Activated CD4-positive, alpha-beta T cell treated with anti-CD3 and anti-CD28 coated beads for 4 hours (primary cell): ENCODE measurements around the gene STARD13.
"Not testable (repeated sequence)": the region's sequence is repeated elsewhere in the genome, so short reads cannot be mapped to it uniquely, and the experiment has no call there.

Source experiments
- DNase-seq, 2 donors: peaks; one replicate each; pipeline ENCODE4 v3.0.0-alpha.2; 2020

The STARD13 gene

DNA sequence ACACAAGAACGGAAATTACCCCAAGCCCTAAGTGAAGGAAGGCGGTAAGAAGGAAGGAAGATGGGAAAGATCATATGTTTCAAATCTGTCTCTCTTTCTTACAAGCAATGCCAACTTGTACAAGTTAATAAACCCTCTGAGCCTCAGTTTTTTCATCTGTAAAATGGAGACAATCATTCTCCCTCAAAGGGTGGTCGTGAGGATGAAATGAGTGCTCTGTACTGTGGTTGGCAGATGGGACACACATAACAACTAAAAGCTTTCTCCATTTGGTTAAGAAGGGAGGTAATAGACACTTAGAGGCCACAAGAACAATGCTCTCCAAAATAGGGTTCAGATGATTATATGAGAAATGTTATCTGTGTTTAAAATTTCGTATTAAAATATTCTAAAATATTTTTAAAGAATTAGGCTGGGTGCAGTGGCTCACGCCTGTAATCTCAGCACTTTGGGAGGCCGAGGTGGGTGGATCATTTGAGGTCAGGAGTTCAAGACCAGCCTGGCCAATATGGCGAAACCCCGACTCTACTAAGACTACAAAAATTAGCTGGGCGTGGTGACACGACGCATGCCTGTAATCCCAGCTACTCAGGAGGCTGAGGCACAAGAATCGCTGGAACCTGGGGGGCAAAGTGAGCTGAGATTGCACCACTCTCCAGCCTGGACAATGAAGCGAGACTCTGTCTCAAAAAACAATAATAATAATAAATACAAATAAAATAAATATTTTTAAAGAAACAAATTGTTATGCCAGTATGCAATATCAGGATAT lies 89.7 kb downstream of the STARD13 start:
- no peak for DNase-seq

DNA sequence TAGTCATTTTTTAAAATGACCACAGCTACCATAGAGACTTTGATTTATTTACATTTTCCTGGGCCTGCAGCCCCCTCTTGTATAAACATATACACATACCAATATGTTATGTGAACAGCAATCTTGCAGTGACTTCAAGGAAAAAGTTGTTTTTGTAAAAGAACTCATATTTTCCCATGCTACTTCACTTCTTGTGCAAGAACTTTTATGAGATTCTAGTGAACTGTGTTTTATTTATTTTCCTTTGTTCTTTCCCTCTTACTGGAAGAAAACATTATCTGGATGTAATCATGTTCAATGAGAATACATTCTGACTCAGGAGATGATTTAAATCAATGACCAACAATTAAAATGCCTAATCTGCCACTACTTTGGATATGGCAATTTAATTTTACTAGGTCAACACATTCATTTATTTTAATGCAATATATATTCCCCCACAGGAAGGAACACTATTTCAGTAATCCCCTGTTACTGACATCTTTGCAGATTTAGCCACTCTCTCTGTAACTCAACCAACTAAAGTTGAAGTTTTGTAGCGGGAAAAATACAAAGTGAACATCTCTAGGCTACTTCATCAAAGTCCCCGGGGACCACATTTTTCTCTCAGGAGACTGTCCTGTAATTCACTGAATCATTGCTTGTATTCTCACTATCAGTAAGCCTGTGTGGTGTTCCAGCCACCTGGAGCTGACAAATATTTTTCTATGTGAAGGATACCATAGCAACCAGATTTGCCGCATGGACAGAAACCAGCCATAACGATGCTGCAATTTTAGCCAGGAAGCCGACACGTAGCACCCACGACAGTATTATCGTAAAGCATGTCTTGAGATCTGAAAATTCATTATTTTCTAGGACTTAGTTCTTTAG lies 90.5 kb downstream of the STARD13 start:
- no peak for DNase-seq

DNA sequence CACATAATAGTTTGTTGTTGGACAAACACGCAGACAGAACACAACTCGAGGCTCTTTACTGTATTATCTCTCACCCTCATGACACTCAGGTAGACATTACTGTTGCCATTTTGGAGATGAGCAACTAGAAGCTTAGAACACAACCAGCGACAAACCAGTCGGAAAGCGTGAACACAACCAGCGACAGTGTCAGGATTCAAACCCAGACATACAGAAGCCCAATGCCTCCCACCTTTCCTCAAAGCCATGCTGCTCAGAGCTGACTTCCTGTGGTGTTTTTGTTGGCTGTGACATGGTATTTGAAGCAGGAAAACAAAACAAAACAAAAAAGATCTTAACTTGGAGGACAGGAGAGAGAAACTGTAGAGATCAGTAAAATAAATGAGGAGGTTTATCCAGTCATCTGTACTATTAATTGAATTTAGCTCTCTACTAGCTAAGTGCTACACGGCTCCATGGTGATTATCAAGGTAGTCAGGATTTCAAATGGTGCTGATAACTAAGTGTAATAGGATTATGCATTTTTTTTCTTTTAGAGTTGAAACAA lies 92.1 kb downstream of the STARD13 start:
- no peak for DNase-seq

DNA sequence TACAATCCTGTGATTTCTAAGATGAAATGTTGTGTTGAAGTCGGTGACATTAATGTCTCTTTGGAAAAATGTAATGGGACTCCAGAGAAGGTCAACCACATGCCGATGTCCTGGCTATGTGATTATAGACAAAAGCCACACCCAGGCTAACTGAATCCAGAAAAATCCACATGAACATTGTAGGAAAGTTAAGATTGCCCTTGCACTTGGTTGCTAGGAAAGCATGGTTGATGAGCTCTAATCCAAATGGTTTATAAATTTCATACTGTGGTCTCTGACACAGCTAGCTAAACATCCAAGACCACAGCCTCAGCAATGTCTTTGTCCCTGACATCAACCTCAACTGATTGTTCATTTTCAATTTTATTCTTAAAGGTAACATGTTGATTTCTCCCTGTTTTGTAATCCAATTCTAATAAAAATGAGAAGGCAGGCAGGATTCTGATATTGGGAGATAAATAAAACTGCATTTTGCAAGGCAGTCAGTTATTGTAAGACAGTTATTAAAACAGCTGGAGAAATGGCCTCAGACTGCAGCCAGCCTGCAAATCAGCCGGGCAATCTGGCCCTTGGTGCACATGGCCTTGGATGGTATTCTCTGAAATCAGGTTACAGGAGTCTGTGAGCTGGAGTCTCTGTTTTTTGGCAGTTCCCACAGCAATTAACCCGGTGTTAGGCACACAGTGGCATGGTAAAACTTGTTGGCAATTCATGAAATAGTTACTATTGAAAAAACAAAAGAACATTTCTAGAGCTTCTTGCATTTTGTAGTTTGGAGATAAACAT lies 93.9 kb downstream of the STARD13 start:
- DNase-seq = no peak

DNA sequence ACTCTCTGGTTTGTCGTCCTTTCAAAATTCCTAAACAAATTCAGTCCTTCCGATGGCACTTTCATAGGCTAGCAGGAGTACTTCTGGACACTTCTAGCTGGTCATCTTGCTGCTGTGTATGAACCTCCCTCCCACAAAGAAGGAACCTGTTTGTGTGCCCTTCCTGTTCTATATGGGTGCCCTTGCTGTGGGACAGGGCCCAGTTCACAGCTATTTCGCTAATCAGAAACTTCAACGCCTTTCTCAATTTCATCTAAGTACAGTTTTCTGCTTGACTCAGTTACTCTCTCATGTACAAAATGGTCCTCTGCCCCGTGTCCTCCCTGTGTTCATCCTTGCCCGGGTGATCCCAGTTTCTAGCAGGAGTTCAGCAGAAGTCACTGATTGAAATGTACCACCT lies 96.1 kb downstream of the STARD13 start:
- no peak for DNase-seq

DNA sequence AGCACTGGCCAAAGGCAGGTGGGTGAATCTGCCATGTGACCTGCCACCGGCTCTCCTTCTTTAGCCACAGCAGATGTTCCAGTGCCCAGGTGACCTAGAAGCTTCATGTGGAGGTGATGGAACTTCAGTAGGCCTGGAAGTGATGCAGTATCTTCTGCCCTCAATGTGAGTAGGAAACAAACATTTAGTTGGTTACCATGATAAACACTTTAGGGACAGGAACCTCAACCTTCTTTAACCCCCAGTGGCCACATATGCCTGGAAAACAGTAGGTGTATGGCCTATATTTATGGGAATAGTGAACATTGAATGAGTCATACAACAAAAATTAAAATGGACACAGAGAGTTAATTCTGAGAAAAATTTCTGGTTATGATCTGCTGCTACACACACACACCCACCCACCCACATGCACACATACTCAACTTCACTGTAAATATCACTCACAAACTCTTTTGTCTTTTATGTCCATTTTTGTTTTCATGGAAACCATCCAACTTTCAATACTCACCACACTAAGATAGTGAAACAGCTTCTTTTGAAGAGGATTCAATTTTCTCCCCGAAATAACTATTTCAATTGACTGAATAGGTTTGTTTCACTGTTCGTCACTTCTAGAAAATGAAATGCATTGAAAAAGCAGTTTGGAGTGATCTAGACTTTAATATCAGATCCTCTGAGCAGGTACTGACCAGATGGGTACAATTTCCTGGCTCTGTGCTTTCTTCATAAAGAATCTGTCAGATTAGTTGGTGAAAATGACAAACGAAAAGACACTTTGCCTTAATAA lies 97.3 kb downstream of the STARD13 start:
- no peak for DNase-seq

DNA sequence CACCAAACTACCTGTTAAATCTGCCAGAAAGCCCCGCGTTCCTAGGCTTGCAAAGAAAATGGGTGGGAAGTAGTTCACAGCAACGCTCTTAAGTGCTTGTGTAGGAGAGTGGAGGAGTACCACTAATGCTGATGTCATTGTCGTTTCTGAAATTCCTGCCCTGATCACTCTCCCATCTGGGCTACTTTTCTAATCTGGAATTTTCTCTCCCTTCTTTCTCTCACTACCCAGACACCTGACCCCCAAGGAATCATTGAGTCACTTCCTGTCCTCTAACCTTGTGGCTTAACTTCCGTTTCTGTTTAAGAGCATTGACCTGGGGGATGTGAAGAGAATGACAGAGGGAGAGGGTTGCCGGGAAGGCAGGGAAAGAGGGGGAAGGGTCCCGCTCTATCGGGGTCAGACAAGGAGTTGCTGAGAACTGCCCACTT lies 98.7 kb downstream of the STARD13 start:
- DNase-seq = no peak

DNA sequence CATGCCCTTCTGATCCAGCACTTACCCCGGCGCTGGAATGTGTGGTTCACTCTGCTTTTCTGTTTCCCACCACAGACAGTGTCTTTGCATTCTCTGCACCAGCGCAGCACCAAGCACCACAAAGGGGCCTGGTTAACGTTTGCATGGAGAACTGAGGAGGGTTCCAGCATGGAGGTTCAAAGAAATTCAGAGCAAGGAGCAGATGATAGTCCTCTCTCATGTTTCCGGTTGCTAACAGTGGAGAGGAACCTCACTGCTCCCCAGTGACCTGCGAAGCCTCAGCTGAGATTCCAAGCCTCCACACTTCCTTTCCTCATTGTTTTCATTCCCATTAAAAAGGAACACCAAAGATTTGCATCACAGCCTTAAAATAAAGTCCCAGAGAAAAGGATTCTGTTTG lies 99.7 kb downstream of the STARD13 start:
- DNase-seq = no peak

DNA sequence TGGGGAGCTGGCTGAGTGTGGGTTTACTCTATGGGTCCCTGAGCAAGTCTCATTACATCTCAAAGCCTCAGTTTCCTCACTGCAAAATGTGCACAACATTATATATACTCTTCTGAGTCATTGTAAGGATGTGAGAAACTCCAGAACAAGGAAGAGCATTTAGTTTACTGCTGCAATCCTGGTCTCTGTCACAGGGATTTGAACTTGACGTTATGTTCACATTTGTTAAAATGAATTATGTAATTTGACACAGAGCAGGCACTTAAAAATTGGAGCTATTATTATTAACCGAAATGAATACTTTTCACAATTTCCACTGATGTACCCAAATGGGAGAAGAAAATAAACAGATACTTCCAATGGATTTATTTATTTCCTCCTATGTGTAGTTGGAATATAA lies 101.0 kb downstream of the STARD13 start:
- no peak for DNase-seq

DNA sequence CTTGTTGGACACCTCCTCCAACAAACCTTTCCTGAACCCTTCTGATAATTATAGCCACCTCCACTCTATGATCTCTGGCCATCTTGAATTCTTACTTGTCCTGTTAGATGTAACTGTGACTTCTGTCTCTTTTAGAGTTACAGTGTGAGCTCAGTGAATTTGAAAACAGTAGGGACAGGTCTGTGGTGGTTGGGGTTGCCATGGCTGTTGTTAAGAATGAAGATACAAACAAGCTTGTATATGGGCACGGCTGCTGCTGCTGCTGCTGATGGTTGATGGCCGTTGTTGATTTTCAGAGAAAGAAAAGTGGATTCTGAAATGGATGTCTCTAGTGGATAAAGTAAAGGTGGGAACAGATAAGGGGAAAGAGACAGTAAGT lies 101.5 kb downstream of the STARD13 start:
- DNase-seq = no peak

DNA sequence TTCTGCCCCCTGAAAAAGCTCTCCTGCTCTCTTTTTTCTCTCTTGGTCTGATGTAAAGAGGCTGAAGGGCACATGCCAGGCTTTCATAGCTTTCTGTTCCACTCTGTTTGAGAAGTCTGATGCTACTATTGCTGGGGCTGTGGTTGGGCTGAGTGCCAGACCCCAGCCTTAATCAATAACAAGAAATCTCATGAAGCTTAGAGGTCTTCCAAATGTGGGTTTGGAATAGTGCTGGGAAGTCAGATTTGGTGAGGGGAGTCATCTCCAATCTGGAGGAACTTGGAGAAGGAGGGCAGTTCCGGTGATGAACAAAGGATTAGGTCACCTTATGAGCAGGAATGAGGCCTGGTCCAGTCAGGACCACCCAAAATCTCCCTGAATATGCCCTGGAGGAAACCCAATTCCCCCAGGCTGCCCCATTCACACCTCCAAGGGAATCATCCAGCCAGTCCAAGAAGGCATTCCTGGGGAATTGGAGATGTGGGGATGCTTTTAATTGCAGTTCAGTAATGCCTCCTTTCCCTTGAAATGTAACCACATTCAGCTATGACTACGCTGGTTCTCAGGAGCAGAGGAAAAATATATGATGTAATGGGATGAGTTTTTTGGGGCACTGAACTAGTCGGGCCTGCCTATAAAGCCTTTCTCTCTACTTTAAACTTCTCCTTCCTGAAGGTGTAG lies 102.0 kb downstream of the STARD13 start:
- DNase-seq = no peak

DNA sequence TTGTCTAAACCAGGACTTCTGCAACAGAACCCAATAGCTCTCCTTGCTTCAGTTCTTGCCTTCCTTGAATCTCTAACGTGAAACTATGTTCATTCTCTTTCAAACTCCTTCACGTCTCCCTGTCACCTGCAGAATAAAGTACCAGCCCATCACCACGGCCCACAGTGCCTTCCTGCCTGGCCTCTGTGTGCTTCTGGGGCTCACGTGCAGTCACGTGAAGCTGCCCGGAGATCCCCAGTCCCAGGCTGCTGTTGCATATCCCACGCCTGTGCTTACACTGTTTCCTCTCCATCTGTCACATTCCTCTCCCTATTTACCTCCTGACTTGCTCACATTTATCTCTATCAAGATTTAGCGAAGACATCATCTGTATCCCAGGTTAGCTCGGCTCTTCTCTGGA lies 102.8 kb downstream of the STARD13 start:
- no peak for DNase-seq

DNA sequence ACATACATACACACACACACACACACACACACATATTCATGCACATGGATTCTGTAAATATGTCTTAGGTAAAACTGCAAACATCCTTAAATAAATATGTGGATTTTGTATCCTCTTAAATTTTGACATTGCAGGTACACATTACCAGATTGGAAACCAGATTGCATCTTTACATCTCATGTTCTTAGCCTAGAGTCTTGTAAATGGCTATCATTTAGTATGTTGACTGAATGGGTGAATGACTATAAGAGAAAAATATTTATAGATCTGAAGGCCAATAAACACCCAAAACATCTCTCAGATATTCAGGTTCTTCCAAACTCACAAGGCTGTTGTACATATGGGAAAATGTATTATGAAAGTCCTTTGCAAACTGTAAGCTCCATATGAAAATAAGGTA lies 104.3 kb downstream of the STARD13 start:
- DNase-seq = no peak

DNA sequence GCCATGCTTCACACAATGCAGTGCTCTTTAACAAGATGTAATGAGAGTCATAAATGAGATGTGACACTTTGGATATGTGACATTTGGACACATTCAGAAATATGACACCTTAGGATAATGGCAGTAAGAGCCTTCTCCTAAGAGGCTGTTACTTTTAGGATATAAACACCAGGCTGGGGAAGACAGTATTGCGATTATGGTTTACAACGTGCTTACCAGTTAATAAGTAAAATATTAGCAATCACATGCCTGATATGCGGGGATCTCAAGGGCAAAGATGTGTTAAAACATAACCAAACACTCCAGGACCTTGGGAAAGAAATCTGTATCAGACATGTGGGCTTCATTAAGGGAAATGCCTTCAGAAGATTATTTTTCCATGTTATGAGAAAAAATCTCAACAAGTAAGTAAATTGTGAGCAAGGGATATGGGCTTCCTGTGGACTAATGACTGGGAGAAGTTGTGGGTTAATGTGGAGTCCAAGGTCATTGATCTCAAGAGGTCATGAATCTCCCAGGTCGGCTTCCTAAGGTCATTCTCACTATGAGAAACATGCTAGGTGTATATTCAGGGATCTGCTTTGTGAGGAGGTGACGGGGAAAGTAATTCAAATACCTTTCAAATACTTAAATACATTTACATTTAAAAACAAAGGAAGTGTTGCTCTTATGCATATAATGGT lies 105.3 kb downstream of the STARD13 start:
- DNase-seq = no peak

DNA sequence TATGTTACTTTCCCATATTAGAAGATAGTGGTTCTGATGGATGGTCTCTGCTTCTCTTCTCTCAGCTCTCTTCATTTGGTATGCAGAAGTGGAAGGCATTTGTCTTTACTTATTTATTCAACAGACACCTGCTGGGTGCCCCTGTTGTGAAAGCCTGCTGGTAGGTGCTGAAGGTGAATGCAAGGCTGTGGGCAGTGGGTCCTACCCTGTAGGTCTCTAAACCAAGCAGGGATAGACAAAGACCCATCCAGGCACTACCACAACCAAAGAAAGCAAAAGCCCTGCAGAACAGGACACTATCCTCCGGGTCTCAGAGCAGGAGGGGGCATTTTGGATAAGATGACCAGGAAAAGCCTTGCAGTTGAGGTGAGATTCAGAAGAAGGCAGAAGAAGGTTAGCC lies 106.1 kb downstream of the STARD13 start:
- DNase-seq = no peak

DNA sequence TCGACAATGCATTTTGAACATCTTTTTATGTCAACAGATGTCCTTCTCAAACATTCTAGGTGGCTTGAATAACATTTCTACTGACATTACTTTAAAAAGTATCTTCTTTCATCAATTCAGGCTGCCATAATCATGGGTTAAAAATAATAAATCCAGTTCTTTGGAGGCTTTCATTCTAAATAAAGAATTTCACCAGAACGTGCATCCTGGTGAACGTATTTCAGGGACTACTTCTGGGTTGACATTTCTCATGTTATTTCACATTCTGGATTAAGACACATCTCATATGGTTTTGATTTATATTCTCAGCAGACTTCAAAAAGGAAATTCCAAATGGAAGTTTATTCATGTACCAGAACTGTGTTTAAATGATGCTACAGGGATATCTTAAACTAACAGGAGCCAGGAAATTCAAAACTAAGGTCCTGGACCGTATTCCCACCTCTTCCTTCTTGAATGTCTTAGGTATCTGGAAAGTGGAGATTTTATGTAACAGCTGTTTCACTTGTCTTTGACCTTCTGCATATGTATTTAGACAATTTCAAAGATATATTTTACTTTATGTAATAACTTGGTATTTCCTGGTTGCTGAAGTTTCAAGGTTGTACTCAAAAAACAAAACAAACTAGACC lies 107.2 kb downstream of the STARD13 start:
- no peak for DNase-seq

DNA sequence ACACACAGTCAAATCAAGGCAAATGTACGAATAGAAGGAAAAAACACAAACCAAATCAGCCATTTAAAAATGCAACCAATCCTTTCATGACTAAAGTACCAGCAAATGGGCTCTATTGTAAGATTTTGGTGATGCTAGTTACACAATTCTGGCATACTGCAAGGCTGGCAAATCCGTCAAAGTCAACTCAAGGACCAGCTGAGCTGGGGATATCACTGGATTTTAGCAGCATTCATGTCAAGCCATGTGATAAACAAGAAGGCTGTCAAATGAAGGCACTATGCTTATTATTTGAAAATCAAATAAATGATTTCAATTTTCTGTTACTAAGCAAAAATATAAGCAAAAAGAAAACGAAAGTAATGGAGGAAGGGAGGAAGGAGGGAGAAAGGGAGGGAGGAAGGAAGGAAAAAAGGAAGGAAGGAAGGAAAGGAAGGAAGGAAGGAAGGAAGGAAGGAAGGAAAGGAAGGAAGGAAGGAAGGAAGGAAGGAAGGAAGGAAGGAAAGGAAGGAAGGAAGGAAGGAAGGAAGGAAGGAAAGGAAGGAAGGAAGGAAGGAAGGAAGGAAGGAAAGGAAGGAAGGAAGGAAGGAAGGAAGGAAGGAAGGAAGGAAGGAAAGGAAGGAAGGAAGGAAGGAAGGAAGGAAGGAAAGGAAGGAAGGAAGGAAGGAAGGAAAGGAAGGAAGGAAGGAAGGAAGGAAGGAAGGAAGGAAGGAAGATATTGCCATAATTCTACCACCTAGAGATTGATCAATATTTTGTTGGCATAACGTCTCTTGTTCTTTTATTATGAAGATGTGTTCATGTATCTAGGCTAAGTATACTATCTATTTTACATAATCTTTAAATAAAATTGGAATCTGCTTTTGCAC lies 108.0 kb downstream of the STARD13 start:
- not testable (repeated sequence) for DNase-seq

DNA sequence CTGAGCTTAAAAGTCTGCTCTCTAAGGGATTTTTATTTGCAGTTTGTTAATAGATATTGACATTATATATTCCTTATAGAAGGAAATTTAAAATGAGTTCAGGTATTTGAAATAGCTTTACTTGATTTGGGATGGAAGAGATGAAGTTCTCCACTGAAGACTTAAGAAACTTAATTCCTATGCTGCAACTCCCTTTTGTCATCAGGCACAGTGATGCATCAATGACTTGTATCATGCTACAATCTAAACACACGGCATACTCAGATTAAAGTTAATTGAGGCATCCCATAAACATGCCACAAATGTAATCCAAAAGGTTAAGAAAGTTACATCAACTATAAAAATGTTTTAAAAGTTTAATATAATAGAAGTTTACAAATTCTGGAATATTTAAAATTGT lies 109.0 kb downstream of the STARD13 start:
- no peak for DNase-seq

DNA sequence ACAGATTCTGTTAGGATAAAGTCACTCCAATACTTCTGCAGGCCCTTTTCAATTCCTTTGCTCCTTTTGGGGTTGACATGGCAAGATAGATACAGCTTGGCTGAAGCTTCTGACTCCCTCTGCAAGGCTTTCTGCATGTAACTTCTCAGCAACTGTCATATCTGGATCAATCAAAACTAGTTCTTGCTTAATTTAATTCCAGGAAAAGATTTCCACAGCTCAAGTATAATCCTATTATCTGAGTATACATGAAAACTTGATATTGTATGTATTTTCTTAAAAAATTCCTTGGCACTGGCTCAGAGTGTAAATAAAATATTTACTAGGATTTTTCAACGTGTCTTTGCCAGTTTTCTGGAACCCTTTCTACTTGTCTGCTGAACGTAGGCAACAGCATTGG lies 109.6 kb downstream of the STARD13 start:
- DNase-seq = no peak

DNA sequence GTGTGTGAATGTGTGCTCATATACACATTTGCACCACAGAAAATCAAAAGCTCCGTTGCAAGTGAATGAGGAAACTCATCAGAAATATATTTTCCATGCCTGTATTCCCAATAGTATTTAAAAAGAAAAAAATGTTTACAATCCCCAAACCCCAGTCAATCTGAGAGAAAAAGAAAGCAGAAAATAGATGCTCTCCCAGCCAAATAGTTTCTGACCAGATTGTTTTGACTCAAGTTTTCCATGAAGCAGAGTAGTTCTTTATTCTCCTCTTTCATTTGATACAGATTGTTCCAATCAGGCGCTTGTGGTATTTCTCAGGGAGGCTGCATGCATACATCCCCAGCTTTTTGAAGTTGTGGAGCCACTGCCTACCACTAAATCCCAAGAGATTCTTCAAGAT lies 110.6 kb downstream of the STARD13 start:
- no peak for DNase-seq
